ENCODE results near the gene SLC49A3.

- no peak for TF ChIP-seq CTCF (IDR thresholded peaks at IDR 0.05)
- no peak for TF ChIP-seq POLR2A (IDR thresholded peaks at IDR 0.05)
Observed at GRCh38 chr4:703336-704197, 14.6 kb upstream of the SLC49A3 start.
